Peyer's patch (tissue), 4 donors: ENCODE data around the gene PCDH1.

ENCODE experiments used
- POLR2A ChIP-seq, 2 donors: fragments of 450-650 bp; IDR thresholded peaks; one replicate each; pipeline ENCODE4 v1.5.1; 2017; ENCODE audit warnings: antibody characterized with exemption in 2 of 2, mild to moderate bottlenecking in 2 of 2, moderate library complexity in 2 of 2
- TF ChIP-seq, protein P1 (sequence below), 6 experiments: fragments of 450-650 bp in 4 of 6; fragments of 200-600 bp in 2 of 6; sonication (generic) in 1 of 6; IDR thresholded peaks; one replicate each; pipeline ENCODE4 v1.5.1; 2017 to 2019; ENCODE audit warnings: antibody characterized with exemption in 6 of 6, mild to moderate bottlenecking in 3 of 6, moderate library complexity in 1 of 6

DNA sequence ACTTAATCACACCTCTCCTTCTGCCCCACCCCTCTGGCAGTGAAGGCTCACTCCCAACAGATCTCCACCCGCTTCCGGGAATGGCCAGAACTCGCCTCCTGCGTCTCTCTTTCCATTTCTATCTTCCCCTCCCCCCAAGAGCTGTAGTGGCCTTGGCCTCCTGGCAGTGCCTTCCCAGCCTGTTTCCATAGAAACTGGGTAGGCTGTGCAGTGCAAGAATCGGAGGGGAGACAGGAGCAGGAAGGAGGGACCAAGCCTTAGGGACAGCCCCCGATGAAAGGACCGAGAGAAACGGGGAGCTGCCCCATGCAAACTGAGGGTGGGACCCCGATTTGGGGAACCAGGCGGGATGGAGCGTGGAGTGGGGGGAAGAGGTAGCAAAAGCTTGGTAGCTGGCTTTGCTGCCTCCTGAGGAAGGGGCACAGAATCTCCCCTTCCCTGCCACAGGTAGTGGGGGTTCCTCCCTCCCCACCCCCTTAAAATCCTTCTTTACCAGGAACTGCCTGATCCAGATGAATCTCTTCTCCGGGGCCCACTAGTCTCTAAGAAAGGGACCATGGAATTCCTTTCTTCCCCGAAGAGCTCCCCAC, 4.5 kb upstream of the PCDH1 start:
- TF ChIP-seq, protein P1, sequence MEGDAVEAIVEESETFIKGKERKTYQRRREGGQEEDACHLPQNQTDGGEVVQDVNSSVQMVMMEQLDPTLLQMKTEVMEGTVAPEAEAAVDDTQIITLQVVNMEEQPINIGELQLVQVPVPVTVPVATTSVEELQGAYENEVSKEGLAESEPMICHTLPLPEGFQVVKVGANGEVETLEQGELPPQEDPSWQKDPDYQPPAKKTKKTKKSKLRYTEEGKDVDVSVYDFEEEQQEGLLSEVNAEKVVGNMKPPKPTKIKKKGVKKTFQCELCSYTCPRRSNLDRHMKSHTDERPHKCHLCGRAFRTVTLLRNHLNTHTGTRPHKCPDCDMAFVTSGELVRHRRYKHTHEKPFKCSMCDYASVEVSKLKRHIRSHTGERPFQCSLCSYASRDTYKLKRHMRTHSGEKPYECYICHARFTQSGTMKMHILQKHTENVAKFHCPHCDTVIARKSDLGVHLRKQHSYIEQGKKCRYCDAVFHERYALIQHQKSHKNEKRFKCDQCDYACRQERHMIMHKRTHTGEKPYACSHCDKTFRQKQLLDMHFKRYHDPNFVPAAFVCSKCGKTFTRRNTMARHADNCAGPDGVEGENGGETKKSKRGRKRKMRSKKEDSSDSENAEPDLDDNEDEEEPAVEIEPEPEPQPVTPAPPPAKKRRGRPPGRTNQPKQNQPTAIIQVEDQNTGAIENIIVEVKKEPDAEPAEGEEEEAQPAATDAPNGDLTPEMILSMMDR (IDR thresholded peaks at IDR 0.05) = no peak
- TF ChIP-seq POLR2A (IDR thresholded peaks at IDR 0.05) = no peak
